Naive thymus-derived CD4-positive, alpha-beta T cell (primary cell): ENCODE results near the gene PPFIA3. TPM values are rescaled to one million over a fixed set of nuclear protein-coding genes. Genes with fewer than 3 reads are reported as not detected.
"Not testable (repeated sequence)": the region's sequence is repeated elsewhere in the genome, so short reads cannot be mapped to it uniquely, and the experiment has no call there.

Experiments
- ATAC-seq: fragments of 150-1000 bp; cut with Tn5 transposase; 2 replicates; pipeline ENCODE4 v1.10.0; 2021; ENCODE audit warnings: mild to moderate bottlenecking, moderate library complexity
- CTCF ChIA-PET: fragments of 350-600 bp; sonication (Branson Sonifier 250); formaldehyde crosslinking; loops from one replicate; lab custom pipeline; 2021; ENCODE audit warnings: antibody characterized with exemption; lab: Charles Lee
- POLR2A ChIA-PET: fragments of 350-600 bp; sonication (Branson Sonifier 250); formaldehyde crosslinking; loops from one replicate; lab custom pipeline; 2021; ENCODE audit warnings: antibody characterized with exemption, inconsistent platforms; lab: Charles Lee
- DNase-seq, 9 donors: peaks; one replicate each; pipeline versions ENCODE4 v3.0.0 to v3.0.0-alpha.2; 2020 to 2022; ENCODE audit warnings: mixed read lengths in 1 of 9
- H3K27ac ChIP-seq: one replicate; pipeline ENCODE4 v1.7.0; 2013; ENCODE audit warnings: mild to moderate bottlenecking, low read depth, low read length, moderate library complexity
- H3K27me3 ChIP-seq, 2 donors: one replicate each; pipeline ENCODE4 v1.7.0; 2013; ENCODE audit warnings: low read length in 2 of 2, mild to moderate bottlenecking in 2 of 2, moderate library complexity in 2 of 2; ENCODE audit not compliant: control insufficient read depth in 2 of 2, insufficient read depth in 2 of 2
- H3K36me3 ChIP-seq, 3 experiments: 1 replicate in 2 of 3; 2 replicates in 1 of 3; pipeline ENCODE4 v1.7.0; 2013; ENCODE audit warnings: low read length in 3 of 3, mild to moderate bottlenecking in 3 of 3, moderate library complexity in 1 of 3; ENCODE audit not compliant: insufficient read depth in 3 of 3, control insufficient read depth in 2 of 3
- H3K4me1 ChIP-seq, 2 donors: one replicate each; pipeline ENCODE4 v1.7.0; 2013; ENCODE audit warnings: low read length in 2 of 2, mild to moderate bottlenecking in 2 of 2, moderate library complexity in 1 of 2; ENCODE audit not compliant: control insufficient read depth in 2 of 2, insufficient read depth in 2 of 2
- H3K4me3 ChIP-seq: 2 replicates; pipeline ENCODE4 v1.7.0; 2013; ENCODE audit warnings: mild to moderate bottlenecking, low read length
- H3K9me3 ChIP-seq, 3 experiments: 1 replicate in 2 of 3; 2 replicates in 1 of 3; pipeline ENCODE4 v1.7.0; 2013; ENCODE audit warnings: low read length in 3 of 3; ENCODE audit not compliant: control insufficient read depth in 2 of 3
- H3K27ac Mint-ChIP-seq, 9 donors: one replicate each; pipeline ENCODE4 v1.8.0; 2020 to 2022; ENCODE audit warnings: mixed read lengths in 9 of 9, mild to moderate bottlenecking in 8 of 9, moderate library complexity in 5 of 9, inconsistent platforms in 2 of 9
- H3K27me3 Mint-ChIP-seq, 5 donors: one replicate each; pipeline ENCODE4 v1.8.0; 2021 to 2022; ENCODE audit warnings: mixed read lengths in 5 of 5, mild to moderate bottlenecking in 1 of 5
- H3K36me3 Mint-ChIP-seq, 5 donors: one replicate each; pipeline ENCODE4 v1.8.0; 2020 to 2022; ENCODE audit warnings: mixed read lengths in 5 of 5, mild to moderate bottlenecking in 3 of 5, inconsistent platforms in 1 of 5
- H3K4me1 Mint-ChIP-seq, 7 donors: one replicate each; pipeline ENCODE4 v1.8.0; 2020 to 2022; ENCODE audit warnings: mixed read lengths in 7 of 7, mild to moderate bottlenecking in 3 of 7, inconsistent platforms in 1 of 7
- H3K4me3 Mint-ChIP-seq, 10 donors: one replicate each; pipeline ENCODE4 v1.8.0; 2020 to 2022; ENCODE audit warnings: mild to moderate bottlenecking in 10 of 10, mixed read lengths in 10 of 10, moderate library complexity in 6 of 10, inconsistent platforms in 2 of 10
- H3K9me3 Mint-ChIP-seq, 11 donors: one replicate each; pipeline ENCODE4 v1.8.0; 2020 to 2022; ENCODE audit warnings: mixed read lengths in 11 of 11, mild to moderate bottlenecking in 4 of 11, inconsistent platforms in 1 of 11, moderate library complexity in 1 of 11
- intact Hi-C, 2 donors: fragments of 100-400 bp; cut with micrococcal nuclease; formaldehyde crosslinking; loops; one replicate each; pipeline ENCODE4 v1.15.1; 2023
- polyA plus RNA-seq, 2 donors: library from polyadenylated mRNA; unstranded; fragments of 300-500 nt; fragmentation: Illumina TruSeq; gene quantifications; one replicate each; pipeline ENCODE4 v1.2.3, GENCODE V29; 2021
- total RNA-seq, 6 experiments: library from RNA in 5 of 6; stranded (reverse) in 5 of 6; gene quantifications; 1 replicate in 5 of 6; 2 replicates in 1 of 6; pipeline ENCODE4 v1.2.3 and lab custom pipeline; 2021 to 2026

The PPFIA3 gene
- total and polyA plus RNA-seq, 7 experiments from 2014 or later, result 0.15 to 4.9 (median 2.6) TPM

DNA sequence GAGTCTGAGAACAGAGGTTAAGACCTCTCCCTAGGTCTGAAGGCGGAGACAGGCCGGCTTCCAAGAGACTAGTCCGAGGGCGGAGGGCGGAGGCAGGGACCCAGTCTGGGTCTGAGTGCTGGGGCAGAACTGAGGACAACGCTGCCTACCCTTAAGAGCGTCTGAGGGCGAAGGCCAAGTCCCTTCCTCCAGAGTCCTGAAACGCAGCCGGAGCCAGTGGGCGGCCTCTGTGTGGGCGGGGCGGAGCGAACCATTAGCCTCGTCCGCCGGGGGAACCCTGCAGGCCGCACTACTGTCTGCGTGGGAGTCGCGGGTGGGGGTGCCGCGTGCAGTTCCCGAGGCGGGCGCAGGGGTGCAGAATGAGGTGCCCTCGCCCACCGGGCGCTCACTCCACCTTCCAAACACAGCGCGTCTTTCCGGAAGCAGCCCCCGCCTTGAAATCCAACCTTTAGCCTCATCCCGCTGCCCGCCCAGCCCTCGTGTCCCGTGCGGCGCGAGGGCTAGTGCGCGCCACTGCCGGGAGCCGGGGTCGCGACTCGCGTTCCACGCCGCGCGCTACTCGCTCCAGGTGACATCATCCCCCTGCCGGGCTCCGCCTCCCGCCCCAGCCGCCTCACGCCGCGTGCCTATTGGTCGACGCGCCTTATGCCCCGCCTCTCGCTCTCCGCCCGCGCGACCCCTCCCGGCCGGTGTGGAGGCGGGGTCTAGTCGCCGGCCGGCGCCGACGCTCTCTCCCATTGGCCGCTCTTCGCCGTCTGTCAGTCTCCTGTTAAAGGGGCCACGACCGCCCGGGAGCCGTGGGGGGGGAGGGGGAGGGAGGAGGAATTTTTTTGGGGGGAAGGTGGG lies 556 bp upstream of the PPFIA3 start, which contains the start of gene C19orf73:
Gene C19orf73 (minus strand): TSS at position 579 of the 846 bp plus-strand sequence. CDS start 121 bp downstream, at position 458.
- peak; percentile 91 for ATAC-seq
- H3K27me3 ChIP-seq, result no peaks in the 10 kb centered on the region
- peaks cover 0 to 4% (median 0%) of the 10 kb centered on the region in 3 experiments for H3K36me3 ChIP-seq
- Mint-ChIP-seq H3K4me3 (peak within 1 kb of the TSS; percentile 83 to 91 (median 88)), H3K9me3 (no peaks in the 10 kb centered on the region), H3K4me1 (peaks cover 25 to 43% (median 39%) of the 10 kb centered on the region in 7 donors), H3K27ac (peak within 1 kb of the TSS; percentile 89 to 95 (median 93)), H3K36me3 (no peaks in the 10 kb centered on the region), H3K27me3 (peaks cover 0 to 27% (median 0%) of the 10 kb centered on the region in 5 donors)
- H3K4me1 ChIP-seq, result peaks cover 13 to 16% of the 10 kb centered on the region in 2 donors
- POLR2A ChIA-PET, result interaction anchor here (0.6 to 1.3 kb wide), 4 partner anchors 9 to 380 kb away, joined by 3 to 4 read pairs (median 3); no protein-coding TSS in a partner anchor
- no peaks in the 10 kb centered on the region for H3K9me3 ChIP-seq
- CTCF ChIA-PET, result interaction anchor here (0.6 to 1.1 kb wide), 3 partner anchors 19 to 32 kb away, joined by 4 to 5 read pairs (median 4); no protein-coding TSS in a partner anchor
- DNase-seq, result peak; percentile 93 to 98 (median 97)
- intact Hi-C loops, result loop anchor here (1.0 to 10.0 kb wide), 17 partner anchors 10 to 909 kb away; partner anchors contain the start of genes SNRNP70 (in 2 of the 2), ALDH16A1 (in 1 of the 2), BCL2L12 (in 1 of the 2) and DBP (in 1 of the 2)
- H3K4me3 ChIP-seq, result peak within 1 kb of the TSS; percentile 83
- peak within 1 kb of the TSS; percentile 92 for H3K27ac ChIP-seq

DNA sequence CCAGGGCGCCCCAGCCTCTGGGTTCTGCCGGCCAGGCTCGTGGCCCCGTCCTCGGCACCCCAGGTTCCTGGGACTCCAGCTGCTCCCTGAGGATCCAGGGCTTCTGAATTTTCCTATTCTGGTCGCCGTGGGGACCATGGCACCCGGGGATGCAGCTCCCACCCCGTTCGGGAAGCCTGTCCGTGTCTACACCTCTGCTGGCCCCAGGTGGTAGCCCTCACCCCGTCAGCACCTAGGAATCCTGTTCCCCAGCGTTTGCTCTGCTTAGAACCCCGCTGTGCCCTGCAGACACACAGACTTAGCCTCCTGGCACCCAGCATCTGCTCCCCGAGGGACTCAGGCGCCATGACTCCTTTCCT lies 960 bp downstream of the PPFIA3 start:
- intact Hi-C loops, result no loop called here
- no peak for DNase-seq
- no peaks in the 10 kb centered on the region for H3K27me3 ChIP-seq
- no peaks in the 10 kb centered on the region for H3K9me3 Mint-ChIP-seq
- no peaks in the 10 kb centered on the region for H3K36me3 Mint-ChIP-seq
- no peak overlapping the region for H3K4me3 ChIP-seq
- peaks cover 18 to 38% (median 33%) of the 10 kb centered on the region in 7 donors for H3K4me1 Mint-ChIP-seq
- peaks cover 8 to 9% of the 10 kb centered on the region in 2 donors for H3K4me1 ChIP-seq
- no peaks in the 10 kb centered on the region for H3K9me3 ChIP-seq
- ChIA-PET POLR2A (interaction anchor here (0.6 to 0.7 kb wide), 2 partner anchors 127 to 213 kb away, joined by 3 read pairs; partner anchors contain the start of genes GYS1 and RUVBL2), CTCF (interaction anchor here (0.5 kb wide), 1 partner anchor 391 kb away, joined by 4 read pairs; no protein-coding TSS in a partner anchor)
- peak overlapping the region; percentile 70 to 91 (median 80) for H3K4me3 Mint-ChIP-seq
- no peak overlapping the region for H3K27ac ChIP-seq
- peak overlapping the region in 3 of 9 donors; percentile 5 to 76 (median 47) for H3K27ac Mint-ChIP-seq
- no peak for ATAC-seq
- H3K36me3 ChIP-seq, result no peaks in the 10 kb centered on the region
- H3K27me3 Mint-ChIP-seq, result peaks cover 0 to 31% (median 0%) of the 10 kb centered on the region in 5 donors

- Histone ChIP-seq H3K36me3 (no peaks in the 10 kb centered on the region), H3K4me1 (peaks cover 7 to 8% of the 10 kb centered on the region in 2 donors), H3K4me3 (no peak overlapping the region), H3K27ac (no peak overlapping the region), H3K27me3 (no peaks in the 10 kb centered on the region), H3K9me3 (no peaks in the 10 kb centered on the region)
- peaks cover 0 to 31% (median 0%) of the 10 kb centered on the region in 5 donors for H3K27me3 Mint-ChIP-seq
- intact Hi-C loops, result no loop called here
- H3K9me3 Mint-ChIP-seq, result no peaks in the 10 kb centered on the region
- H3K27ac Mint-ChIP-seq, result peak overlapping the region in 5 of 9 donors; percentile 5 to 47 (median 39)
- no peaks in the 10 kb centered on the region for H3K36me3 Mint-ChIP-seq
- peaks cover 15 to 34% (median 31%) of the 10 kb centered on the region in 7 donors for H3K4me1 Mint-ChIP-seq
- DNase-seq, result no peak
- CTCF ChIA-PET, result interaction anchor here (0.5 to 1.2 kb wide), 2 partner anchors 15 to 390 kb away, joined by 3 to 4 read pairs; no protein-coding TSS in a partner anchor
- POLR2A ChIA-PET, result interaction anchor here (0.7 kb wide), 1 partner anchor 127 kb away, joined by 3 read pairs; the partner anchor contains the start of genes GYS1 and RUVBL2
- no peak for ATAC-seq
- peak overlapping the region; percentile 70 to 91 (median 80) for H3K4me3 Mint-ChIP-seq
Measured at GRCh38 chr19:49120868-49121267, 1.5 kb downstream of the PPFIA3 start.

DNA sequence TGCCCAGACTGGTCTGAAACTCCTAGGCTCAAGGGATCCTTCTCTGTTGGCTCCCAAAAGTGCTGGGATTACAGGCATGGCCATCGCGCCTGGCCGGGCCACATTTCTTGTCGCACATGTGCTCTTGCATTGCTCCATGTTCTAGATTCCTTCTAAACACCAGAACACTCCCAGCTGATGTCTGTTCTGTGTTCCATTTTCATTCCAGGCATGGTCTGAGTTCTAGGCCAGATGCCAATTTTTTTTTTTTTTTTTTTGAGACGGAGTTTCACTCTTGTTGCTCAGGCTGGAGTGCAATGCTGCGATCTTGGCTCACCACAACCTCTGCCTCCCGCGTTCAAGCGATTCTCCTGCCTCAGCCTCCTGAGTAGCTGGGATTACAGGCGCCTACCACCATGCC lies 2.5 kb downstream of the PPFIA3 start:
- ATAC-seq, H3K9me3 Mint-ChIP-seq, H3K4me3 ChIP-seq, H3K9me3 ChIP-seq, H3K4me1 ChIP-seq, POLR2A ChIA-PET, DNase-seq, intact Hi-C loops, H3K27ac ChIP-seq, H3K36me3 Mint-ChIP-seq, H3K27ac Mint-ChIP-seq, H3K27me3 ChIP-seq, H3K36me3 ChIP-seq: not testable (repeated sequence)
- H3K4me1 Mint-ChIP-seq, result peaks cover 15 to 26% (median 23%) of the 10 kb centered on the region in 7 donors
- H3K4me3 Mint-ChIP-seq, result peak overlapping the region in 1 of 10 donors; percentile 51
- CTCF ChIA-PET, result interaction anchor here (0.7 to 1.2 kb wide), 2 partner anchors 16 to 879 kb away, joined by 3 to 4 read pairs; no protein-coding TSS in a partner anchor
- peaks cover 0 to 31% (median 0%) of the 10 kb centered on the region in 5 donors for H3K27me3 Mint-ChIP-seq

- H3K4me3 ChIP-seq, DNase-seq, POLR2A ChIA-PET, H3K36me3 ChIP-seq, intact Hi-C loops, H3K9me3 Mint-ChIP-seq, ATAC-seq, H3K36me3 Mint-ChIP-seq, H3K27ac ChIP-seq, H3K27me3 ChIP-seq, H3K27ac Mint-ChIP-seq, H3K9me3 ChIP-seq, CTCF ChIA-PET, H3K4me1 ChIP-seq: not testable (repeated sequence)
- Mint-ChIP-seq H3K27me3 (peaks cover 0 to 31% (median 0%) of the 10 kb centered on the region in 5 donors), H3K4me3 (peak overlapping the region in 1 of 10 donors; percentile 48), H3K4me1 (peaks cover 9 to 19% (median 16%) of the 10 kb centered on the region in 7 donors)
Measured at GRCh38 chr19:49123285-49123684, 3.9 kb downstream of the PPFIA3 start.

GRCh38 chr19:49125025-49125731 lies 5.8 kb downstream of the PPFIA3 start:
- H3K4me1 ChIP-seq, result peaks cover 5 to 8% of the 10 kb centered on the region in 2 donors

More at GRCh38 chr19:49125025-49125731, 5.8 kb downstream of the PPFIA3 start:
- Histone ChIP-seq H3K9me3 (no peaks in the 10 kb centered on the region), H3K27ac (no peak overlapping the region), H3K27me3 (no peaks in the 10 kb centered on the region), H3K4me3 (no peak overlapping the region), H3K36me3 (no peaks in the 10 kb centered on the region)
- no peaks in the 10 kb centered on the region for H3K36me3 Mint-ChIP-seq
- ATAC-seq (no peak), DNase-seq (no peak)
- no peak overlapping the region for H3K4me3 Mint-ChIP-seq
- peaks cover 0 to 26% (median 0%) of the 10 kb centered on the region in 5 donors for H3K27me3 Mint-ChIP-seq
- ChIA-PET CTCF (interaction anchor here (0.6 kb wide), 1 partner anchor 27 kb away, joined by 3 read pairs; no protein-coding TSS in a partner anchor), POLR2A (interaction anchor here (1.1 kb wide), 1 partner anchor 8 kb away, joined by 3 read pairs; no protein-coding TSS in a partner anchor)
- H3K27ac Mint-ChIP-seq, result peak overlapping the region in 1 of 9 donors; percentile 22
- peaks cover 13 to 25% (median 21%) of the 10 kb centered on the region in 7 donors for H3K4me1 Mint-ChIP-seq
- intact Hi-C loops, result no loop called here
- H3K9me3 Mint-ChIP-seq, result peaks cover 0 to 2% (median 0%) of the 10 kb centered on the region in 11 donors
